Measurements from ENCODE around the gene INPP5A.
A peak's percentile ranks its signal among the peaks of the same experiment; 100 is the strongest.

INPP5A gene

GRCh38 chr10:132536877-132537683 is 507 bp upstream of the INPP5A start:
- H3K9me3 ChIP-seq (ENCODE audit: control insufficient read depth, insufficient read depth, low read length): no peaks in the 10 kb centered on the region
- peaks cover 5% of the 10 kb centered on the region for H3K4me1 ChIP-seq (ENCODE audit: control insufficient read depth, insufficient read depth, low read length)
- peak overlapping the region; percentile 37 for H3K4me3 ChIP-seq (ENCODE audit: low read depth, low read length)
- H3K36me3 ChIP-seq (ENCODE audit: control insufficient read depth, insufficient read depth, low read length): no peaks in the 10 kb centered on the region
- no peak overlapping the region for H3K9ac ChIP-seq (ENCODE audit: low read depth, low read length)
- H3K27me3 ChIP-seq (ENCODE audit: control insufficient read depth, insufficient read depth, low read length): peaks cover 9% of the 10 kb centered on the region

- no peak overlapping the region for H3K9ac ChIP-seq (ENCODE audit: low read depth, low read length)
- peaks cover 5% of the 10 kb centered on the region for H3K4me1 ChIP-seq (ENCODE audit: control insufficient read depth, insufficient read depth, low read length)
- H3K9me3 ChIP-seq (ENCODE audit: control insufficient read depth, insufficient read depth, low read length): no peaks in the 10 kb centered on the region
- H3K4me3 ChIP-seq (ENCODE audit: low read depth, low read length): peak overlapping the region; percentile 58
- H3K27me3 ChIP-seq (ENCODE audit: control insufficient read depth, insufficient read depth, low read length): peaks cover 9% of the 10 kb centered on the region
- no peaks in the 10 kb centered on the region for H3K36me3 ChIP-seq (ENCODE audit: control insufficient read depth, insufficient read depth, low read length)
Measured at GRCh38 chr10:132538031-132538789, 623 bp downstream of the INPP5A start.

- Histone ChIP-seq H3K27me3 (ENCODE audit: control insufficient read depth, insufficient read depth, low read length) (peaks cover 9% of the 10 kb centered on the region), H3K4me1 (ENCODE audit: control insufficient read depth, insufficient read depth, low read length) (peaks cover 5% of the 10 kb centered on the region), H3K36me3 (ENCODE audit: control insufficient read depth, insufficient read depth, low read length) (no peaks in the 10 kb centered on the region), H3K9me3 (ENCODE audit: control insufficient read depth, insufficient read depth, low read length) (no peaks in the 10 kb centered on the region), H3K9ac (ENCODE audit: low read depth, low read length) (no peak overlapping the region), H3K4me3 (ENCODE audit: low read depth, low read length) (peak overlapping the region; percentile 58)
Measured at GRCh38 chr10:132538790-132539421, 1.3 kb downstream of the INPP5A start.

- no peak overlapping the region for H3K9ac ChIP-seq (ENCODE audit: low read depth, low read length)
- peaks cover 5% of the 10 kb centered on the region for H3K4me1 ChIP-seq (ENCODE audit: control insufficient read depth, insufficient read depth, low read length)
- H3K4me3 ChIP-seq (ENCODE audit: low read depth, low read length): no peak overlapping the region
- H3K27me3 ChIP-seq (ENCODE audit: control insufficient read depth, insufficient read depth, low read length): peaks cover 9% of the 10 kb centered on the region
- no peaks in the 10 kb centered on the region for H3K9me3 ChIP-seq (ENCODE audit: control insufficient read depth, insufficient read depth, low read length)
- H3K36me3 ChIP-seq (ENCODE audit: control insufficient read depth, insufficient read depth, low read length): no peaks in the 10 kb centered on the region
Measured at GRCh38 chr10:132539431-132539839, 1.8 kb downstream of the INPP5A start.

- Histone ChIP-seq H3K9me3 (ENCODE audit: control insufficient read depth, insufficient read depth, low read length) (no peaks in the 10 kb centered on the region), H3K4me1 (ENCODE audit: control insufficient read depth, insufficient read depth, low read length) (peaks cover 5% of the 10 kb centered on the region), H3K9ac (ENCODE audit: low read depth, low read length) (no peak overlapping the region), H3K36me3 (ENCODE audit: control insufficient read depth, insufficient read depth, low read length) (no peaks in the 10 kb centered on the region), H3K27me3 (ENCODE audit: control insufficient read depth, insufficient read depth, low read length) (peaks cover 9% of the 10 kb centered on the region), H3K4me3 (ENCODE audit: low read depth, low read length) (no peak overlapping the region)
Measured at GRCh38 chr10:132539894-132540293, 2.3 kb downstream of the INPP5A start.

- Histone ChIP-seq H3K27me3 (ENCODE audit: control insufficient read depth, insufficient read depth, low read length) (peaks cover 9% of the 10 kb centered on the region), H3K4me1 (ENCODE audit: control insufficient read depth, insufficient read depth, low read length) (peaks cover 5% of the 10 kb centered on the region), H3K4me3 (ENCODE audit: low read depth, low read length) (no peak overlapping the region), H3K36me3 (ENCODE audit: control insufficient read depth, insufficient read depth, low read length) (no peaks in the 10 kb centered on the region), H3K9ac (ENCODE audit: low read depth, low read length) (no peak overlapping the region), H3K9me3 (ENCODE audit: control insufficient read depth, insufficient read depth, low read length) (no peaks in the 10 kb centered on the region)
Measured at GRCh38 chr10:132540456-132540855, 2.9 kb downstream of the INPP5A start.

- Histone ChIP-seq H3K4me1 (ENCODE audit: control insufficient read depth, insufficient read depth, low read length) (peaks cover 5% of the 10 kb centered on the region), H3K36me3 (ENCODE audit: control insufficient read depth, insufficient read depth, low read length) (no peaks in the 10 kb centered on the region), H3K4me3 (ENCODE audit: low read depth, low read length) (no peak overlapping the region), H3K9me3 (ENCODE audit: control insufficient read depth, insufficient read depth, low read length) (no peaks in the 10 kb centered on the region), H3K27me3 (ENCODE audit: control insufficient read depth, insufficient read depth, low read length) (peaks cover 9% of the 10 kb centered on the region), H3K9ac (ENCODE audit: low read depth, low read length) (no peak overlapping the region)
Measured at GRCh38 chr10:132541129-132541528, 3.5 kb downstream of the INPP5A start.

- no peaks in the 10 kb centered on the region for H3K36me3 ChIP-seq (ENCODE audit: control insufficient read depth, insufficient read depth, low read length)
- no peak overlapping the region for H3K4me3 ChIP-seq (ENCODE audit: low read depth, low read length)
- H3K4me1 ChIP-seq (ENCODE audit: control insufficient read depth, insufficient read depth, low read length): peaks cover 3% of the 10 kb centered on the region
- H3K27me3 ChIP-seq (ENCODE audit: control insufficient read depth, insufficient read depth, low read length): peaks cover 9% of the 10 kb centered on the region
- no peak overlapping the region for H3K9ac ChIP-seq (ENCODE audit: low read depth, low read length)
- no peaks in the 10 kb centered on the region for H3K9me3 ChIP-seq (ENCODE audit: control insufficient read depth, insufficient read depth, low read length)
Measured at GRCh38 chr10:132541601-132542011, 4.0 kb downstream of the INPP5A start.

- H3K4me3 ChIP-seq (ENCODE audit: low read depth, low read length): no peak overlapping the region
- H3K9ac ChIP-seq (ENCODE audit: low read depth, low read length): no peak overlapping the region
- H3K36me3 ChIP-seq (ENCODE audit: control insufficient read depth, insufficient read depth, low read length): no peaks in the 10 kb centered on the region
- peaks cover 9% of the 10 kb centered on the region for H3K27me3 ChIP-seq (ENCODE audit: control insufficient read depth, insufficient read depth, low read length)
- peaks cover 3% of the 10 kb centered on the region for H3K4me1 ChIP-seq (ENCODE audit: control insufficient read depth, insufficient read depth, low read length)
- no peaks in the 10 kb centered on the region for H3K9me3 ChIP-seq (ENCODE audit: control insufficient read depth, insufficient read depth, low read length)
Measured at GRCh38 chr10:132542086-132542775, 4.6 kb downstream of the INPP5A start.

GRCh38 chr10:132542819-132543218 is 5.2 kb downstream of the INPP5A start:
- Histone ChIP-seq H3K9ac (ENCODE audit: low read depth, low read length) (no peak overlapping the region), H3K36me3 (ENCODE audit: control insufficient read depth, insufficient read depth, low read length) (no peaks in the 10 kb centered on the region), H3K9me3 (ENCODE audit: control insufficient read depth, insufficient read depth, low read length) (no peaks in the 10 kb centered on the region), H3K27me3 (ENCODE audit: control insufficient read depth, insufficient read depth, low read length) (peaks cover 9% of the 10 kb centered on the region), H3K4me3 (ENCODE audit: low read depth, low read length) (no peak overlapping the region), H3K4me1 (ENCODE audit: control insufficient read depth, insufficient read depth, low read length) (peaks cover 3% of the 10 kb centered on the region)

GRCh38 chr10:132543916-132544743 is 6.5 kb downstream of the INPP5A start:
- Histone ChIP-seq H3K36me3 (ENCODE audit: control insufficient read depth, insufficient read depth, low read length) (no peaks in the 10 kb centered on the region), H3K4me3 (ENCODE audit: low read depth, low read length) (no peak overlapping the region), H3K9me3 (ENCODE audit: control insufficient read depth, insufficient read depth, low read length) (no peaks in the 10 kb centered on the region), H3K9ac (ENCODE audit: low read depth, low read length) (no peak overlapping the region), H3K27me3 (ENCODE audit: control insufficient read depth, insufficient read depth, low read length) (no peaks in the 10 kb centered on the region), H3K4me1 (ENCODE audit: control insufficient read depth, insufficient read depth, low read length) (no peaks in the 10 kb centered on the region)

Measured in iPS-15b (cell line).